Erythroblast (primary cell): ENCODE data around the gene SUSD6.
"Not testable (repeated sequence)": the region's sequence is repeated elsewhere in the genome, so short reads cannot be mapped to it uniquely, and the experiment has no call there.

Source experiments
- GATA1 ChIP-seq: IDR thresholded peaks from 2 replicates; pipeline ENCODE4 v1.6.1; 2011; ENCODE audit warnings: low read depth, mild to moderate bottlenecking, control low read depth, low read length, moderate library complexity
- POLR2A ChIP-seq: IDR thresholded peaks from 2 replicates; pipeline ENCODE4 v1.6.1; 2011; ENCODE audit warnings: mild to moderate bottlenecking, low read length

DNA sequence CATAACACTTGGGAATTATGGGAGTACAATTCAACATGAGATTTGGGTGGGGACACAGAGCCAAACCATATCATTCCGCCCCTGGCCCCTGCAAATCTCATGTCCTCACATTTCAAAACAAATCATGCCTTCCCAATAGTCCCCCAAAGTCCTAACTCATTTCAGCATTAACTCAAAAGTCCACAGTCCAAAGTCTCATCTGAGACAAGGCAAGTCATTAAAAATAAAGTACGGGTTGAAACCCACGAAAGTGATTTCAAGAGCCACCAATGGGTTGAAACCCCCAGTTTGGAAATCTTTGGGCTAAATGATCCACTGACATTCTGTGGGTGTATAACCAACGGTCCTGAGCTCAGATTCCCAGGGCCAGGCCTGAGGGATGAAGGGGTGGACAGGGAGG, 125.0 kb downstream of the SUSD6 start:
- not testable (repeated sequence) for TF ChIP-seq POLR2A, GATA1
